HL-60 (cell line): Measurements from ENCODE around the gene C22orf15.

Experiments
- DNase-seq, 2 experiments: peaks; one replicate each; pipeline ENCODE4 v3.0.0-alpha.2; 2010 to 2020; ENCODE audit warnings: low read depth in 1 of 2, low spot score in 1 of 2
- H3K27ac ChIP-seq: fragments of 250-450 bp; sonication (Bioruptor Pico); replicated peaks from 2 replicates; pipeline ENCODE4 v1.5.1; 2020; ENCODE audit warnings: mild to moderate bottlenecking, moderate library complexity
- H3K27me3 ChIP-seq: fragments of 250-450 bp; sonication (Bioruptor Pico); 2 replicates; pipeline ENCODE4 v1.5.1; 2021; ENCODE audit warnings: mild to moderate bottlenecking, moderate library complexity; ENCODE audit not compliant: insufficient read depth, poor library complexity, severe bottlenecking
- H3K4me3 ChIP-seq: replicated peaks from 2 replicates; pipeline ENCODE4 v1.5.1; 2011; ENCODE audit warnings: mild to moderate bottlenecking, control low read depth, low read length; ENCODE audit not compliant: insufficient read depth
- CTCF ChIP-seq: IDR thresholded peaks from one replicate; pipeline ENCODE4 v1.5.1; 2011; ENCODE audit warnings: low read length, control low read depth, inconsistent platforms; ENCODE audit not compliant: insufficient read depth
- GABPA ChIP-seq: IDR thresholded peaks from 2 replicates; pipeline ENCODE4 v1.6.1; 2012; ENCODE audit warnings: low read depth
- POLR2AphosphoS5 ChIP-seq: IDR thresholded peaks from 2 replicates; pipeline ENCODE4 v1.6.1; 2012; ENCODE audit warnings: low read depth
- REST ChIP-seq: IDR thresholded peaks from 2 replicates; pipeline ENCODE4 v1.6.1; 2012; ENCODE audit warnings: low read depth; ENCODE audit not compliant: insufficient replicate concordance
- SPI1 ChIP-seq: IDR thresholded peaks from 2 replicates; pipeline ENCODE4 v1.6.1; 2012; ENCODE audit warnings: low read depth, mild to moderate bottlenecking, borderline replicate concordance

C22orf15 gene

DNA sequence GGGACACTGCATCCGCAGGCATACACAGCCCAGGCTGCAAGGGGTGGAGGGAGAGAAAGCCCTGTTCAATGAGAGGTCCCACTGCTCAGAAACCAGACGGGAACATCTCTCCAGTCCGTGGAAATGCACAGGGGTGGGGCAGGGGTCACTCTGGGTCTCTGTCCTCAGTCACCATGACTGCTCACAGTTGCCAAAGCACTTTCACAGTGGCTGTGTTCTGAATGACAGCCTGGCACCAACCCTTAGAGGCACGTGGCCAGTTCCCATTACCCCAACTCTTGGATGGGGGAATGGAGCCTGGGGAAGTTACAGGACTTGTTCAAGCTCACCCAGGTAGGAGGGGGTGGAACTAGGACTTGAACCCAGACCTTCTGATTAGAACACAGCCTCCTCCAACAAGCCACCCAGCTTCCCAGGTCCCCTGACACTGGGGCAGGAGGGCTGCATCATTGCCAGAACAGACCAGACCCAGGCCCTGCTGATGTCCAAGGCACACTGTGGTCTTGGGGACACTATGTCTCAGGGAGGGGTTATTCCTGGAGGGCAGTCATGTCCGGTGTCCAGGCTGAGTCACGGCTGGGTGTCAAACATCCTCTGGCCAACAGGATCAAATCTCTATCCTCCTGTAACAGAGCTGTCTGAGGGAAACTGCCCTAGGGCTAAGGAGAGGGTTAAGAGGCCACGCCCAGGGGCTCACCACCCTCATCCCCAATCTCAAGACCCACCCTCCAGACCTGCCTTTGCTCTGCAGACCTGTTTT lies 20.1 kb upstream of the C22orf15 start:
- H3K4me3 ChIP-seq: no peak overlapping the region
- no peak for DNase-seq
- TF ChIP-seq SPI1: no peak
- no peak for TF ChIP-seq REST
- no peak for TF ChIP-seq POLR2AphosphoS5
- TF ChIP-seq GABPA: no peak
- TF ChIP-seq CTCF: no peak
- no peaks in the 10 kb centered on the region for H3K27me3 ChIP-seq
- H3K27ac ChIP-seq: no peak overlapping the region

DNA sequence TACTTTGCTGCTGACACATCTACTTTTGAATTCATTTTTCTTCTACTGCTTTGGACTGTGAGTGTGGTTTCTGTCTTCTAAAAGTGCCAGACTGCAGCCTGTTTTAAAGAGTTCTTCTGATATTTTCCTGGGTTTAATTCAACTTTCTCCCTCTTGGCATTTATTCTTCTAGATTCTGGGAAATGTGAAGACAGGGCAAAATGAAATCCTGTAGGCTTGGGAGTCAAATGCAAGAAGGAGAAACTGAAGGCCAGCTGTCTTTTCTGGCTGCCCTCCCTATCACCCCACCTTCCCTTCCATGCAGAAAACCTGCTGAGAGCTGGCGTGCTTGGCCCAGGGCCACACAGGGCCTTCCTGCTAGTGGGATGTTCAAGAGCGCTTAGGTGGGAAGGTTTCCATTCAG lies 19.5 kb upstream of the C22orf15 start:
- TF ChIP-seq CTCF: no peak
- TF ChIP-seq REST: no peak
- no peak for TF ChIP-seq SPI1
- no peak for TF ChIP-seq POLR2AphosphoS5
- TF ChIP-seq GABPA: no peak
- no peak for DNase-seq
- Histone ChIP-seq H3K27ac (no peak overlapping the region), H3K27me3 (no peaks in the 10 kb centered on the region), H3K4me3 (no peak overlapping the region)

DNA sequence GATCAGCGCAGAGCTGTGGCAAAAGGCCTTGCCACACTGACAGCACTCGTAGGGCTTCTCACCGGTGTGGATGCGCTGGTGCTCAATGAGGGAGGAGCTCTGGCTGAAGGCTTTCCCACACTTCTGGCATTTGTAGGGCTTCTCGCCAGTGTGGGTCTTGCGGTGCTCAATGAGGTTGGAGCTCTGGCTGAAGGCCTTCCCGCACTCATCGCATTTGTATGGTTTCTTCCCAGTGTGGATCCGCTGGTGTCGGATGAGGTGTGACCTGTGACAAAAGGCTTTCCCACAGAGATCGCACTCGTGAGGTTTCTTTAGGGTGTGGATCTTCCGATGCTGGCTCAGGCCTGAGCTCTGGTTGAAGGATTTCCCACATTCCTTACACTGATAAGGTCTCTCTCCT lies 18.8 kb upstream of the C22orf15 start:
- TF ChIP-seq CTCF (no peak), GABPA (no peak), REST (no peak), POLR2AphosphoS5 (no peak), SPI1 (no peak)
- Histone ChIP-seq H3K4me3 (no peak overlapping the region), H3K27ac (no peak overlapping the region), H3K27me3 (no peaks in the 10 kb centered on the region)
- DNase-seq: no peak
